Fibroblast of mammary gland (primary cell): Measurements from ENCODE around the gene PRAF2.

Experiments used
- DNase-seq: peaks from one replicate; pipeline ENCODE4 v3.0.0-alpha.2; 2010; ENCODE audit warnings: low read depth
- H3K4me3 ChIP-seq: 2 replicates; pipeline ENCODE4 v1.5.1; 2011; ENCODE audit warnings: low read depth, mild to moderate bottlenecking, low read length, moderate library complexity; ENCODE audit not compliant: control insufficient read depth
- CTCF ChIP-seq: conservative IDR thresholded peaks from 2 replicates; pipeline ENCODE4 v1.5.1; 2011; ENCODE audit warnings: low read depth, low read length, inconsistent platforms; ENCODE audit not compliant: control insufficient read depth, insufficient read depth

Gene PRAF2

GRCh38 chrX:49067285-49068120 is 6.3 kb downstream of the PRAF2 start:
- no peak overlapping the region for H3K4me3 ChIP-seq
- TF ChIP-seq CTCF: no peak
- DNase-seq: no peak

GRCh38 chrX:49066690-49067089 is 7.1 kb downstream of the PRAF2 start:
- no peak for DNase-seq
- no peak for TF ChIP-seq CTCF
- no peak overlapping the region for H3K4me3 ChIP-seq

GRCh38 chrX:49066278-49066677 is 7.5 kb downstream of the PRAF2 start:
- H3K4me3 ChIP-seq: no peak overlapping the region
- TF ChIP-seq CTCF: no peak
- DNase-seq: no peak

GRCh38 chrX:49064735-49065134 is 9.1 kb downstream of the PRAF2 start:
- H3K4me3 ChIP-seq: no peak overlapping the region
- no peak for DNase-seq
- TF ChIP-seq CTCF: no peak

GRCh38 chrX:49064303-49064702 is 9.5 kb downstream of the PRAF2 start:
- no peak for DNase-seq
- no peak overlapping the region for H3K4me3 ChIP-seq
- TF ChIP-seq CTCF: no peak

- no peak for DNase-seq
- no peak for TF ChIP-seq CTCF
- H3K4me3 ChIP-seq: no peak overlapping the region
These were observed 10.1 kb downstream of the PRAF2 start for GRCh38 chrX:49063715-49064114.

- DNase-seq: no peak
- no peak for TF ChIP-seq CTCF
- no peak overlapping the region for H3K4me3 ChIP-seq
These were observed 11.9 kb downstream of the PRAF2 start for GRCh38 chrX:49061916-49062315.
